ENCODE results near the gene CACNA1B. TPM values are rescaled to one million over a fixed set of nuclear protein-coding genes. Genes with fewer than 3 reads are reported as not detected.

Gene CACNA1B
- total RNA-seq, 4 donors from 2014 or later, result not detected

- TF ChIP-seq, protein P1, sequence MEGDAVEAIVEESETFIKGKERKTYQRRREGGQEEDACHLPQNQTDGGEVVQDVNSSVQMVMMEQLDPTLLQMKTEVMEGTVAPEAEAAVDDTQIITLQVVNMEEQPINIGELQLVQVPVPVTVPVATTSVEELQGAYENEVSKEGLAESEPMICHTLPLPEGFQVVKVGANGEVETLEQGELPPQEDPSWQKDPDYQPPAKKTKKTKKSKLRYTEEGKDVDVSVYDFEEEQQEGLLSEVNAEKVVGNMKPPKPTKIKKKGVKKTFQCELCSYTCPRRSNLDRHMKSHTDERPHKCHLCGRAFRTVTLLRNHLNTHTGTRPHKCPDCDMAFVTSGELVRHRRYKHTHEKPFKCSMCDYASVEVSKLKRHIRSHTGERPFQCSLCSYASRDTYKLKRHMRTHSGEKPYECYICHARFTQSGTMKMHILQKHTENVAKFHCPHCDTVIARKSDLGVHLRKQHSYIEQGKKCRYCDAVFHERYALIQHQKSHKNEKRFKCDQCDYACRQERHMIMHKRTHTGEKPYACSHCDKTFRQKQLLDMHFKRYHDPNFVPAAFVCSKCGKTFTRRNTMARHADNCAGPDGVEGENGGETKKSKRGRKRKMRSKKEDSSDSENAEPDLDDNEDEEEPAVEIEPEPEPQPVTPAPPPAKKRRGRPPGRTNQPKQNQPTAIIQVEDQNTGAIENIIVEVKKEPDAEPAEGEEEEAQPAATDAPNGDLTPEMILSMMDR (IDR thresholded peaks at IDR 0.05), result no peak
- ATAC-seq (ENCODE audit: low FRiP score) (no peak), DNase-seq (ENCODE audit: low spot score) (no peak)
Measured at GRCh38 chr9:137876781-137877386, 698 bp upstream of the CACNA1B start.

GRCh38 chr9:137878146-137878941 lies 762 bp downstream of the CACNA1B start:
- no peak for ATAC-seq (ENCODE audit: low FRiP score)
- no peak for DNase-seq (ENCODE audit: low spot score)
- TF ChIP-seq, protein P1 (IDR thresholded peaks at IDR 0.05), result no peak

GRCh38 chr9:137879052-137879451 lies 1.5 kb downstream of the CACNA1B start:
- TF ChIP-seq, protein P1 (IDR thresholded peaks at IDR 0.05), result no peak
- DNase-seq (ENCODE audit: low spot score) (no peak), ATAC-seq (ENCODE audit: low FRiP score) (no peak)

DNA sequence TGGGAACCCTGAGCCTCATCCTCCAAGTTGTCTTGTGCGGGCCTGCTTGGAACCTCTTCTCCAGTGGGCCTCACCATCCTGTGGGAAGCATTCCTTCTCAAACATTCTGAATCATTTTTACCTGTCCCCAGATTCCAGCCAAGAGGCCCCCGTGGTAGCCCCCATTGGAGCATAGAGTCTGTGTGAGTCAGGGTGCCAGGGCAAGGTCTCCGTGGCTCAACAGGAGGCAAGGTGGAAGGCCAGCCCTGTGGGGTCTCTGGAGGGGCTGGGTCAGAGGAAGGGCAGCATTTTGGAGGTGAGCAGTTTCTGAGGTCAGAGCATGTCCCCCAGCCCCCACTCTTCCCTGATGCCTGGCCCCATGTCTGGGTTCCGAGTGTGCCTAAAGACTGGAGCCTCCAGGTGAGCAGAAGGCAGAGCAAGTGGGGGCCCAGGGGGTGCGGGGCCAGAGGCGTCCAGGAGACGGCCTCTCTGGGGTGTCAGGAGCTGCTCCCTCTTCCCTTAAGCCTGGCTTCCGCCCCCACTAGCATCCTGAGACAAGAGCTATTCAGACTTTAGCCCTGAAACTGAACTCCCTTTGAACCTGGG lies 2.1 kb downstream of the CACNA1B start:
- DNase-seq (ENCODE audit: low spot score) (no peak), ATAC-seq (ENCODE audit: low FRiP score) (no peak)
- TF ChIP-seq, protein P1 (IDR thresholded peaks at IDR 0.05), result no peak

- TF ChIP-seq, protein P1 (IDR thresholded peaks at IDR 0.05), result no peak
- DNase-seq (ENCODE audit: low spot score) (no peak), ATAC-seq (ENCODE audit: low FRiP score) (no peak)
Measured at GRCh38 chr9:137880160-137880975, 2.8 kb downstream of the CACNA1B start.

GRCh38 chr9:137880976-137881530 lies 3.5 kb downstream of the CACNA1B start:
- TF ChIP-seq, protein P1 (IDR thresholded peaks at IDR 0.05), result no peak
- no peak for ATAC-seq (ENCODE audit: low FRiP score)
- DNase-seq (ENCODE audit: low spot score), result no peak
